Left cardiac atrium (tissue), 4 donors: ENCODE measurements around the gene PNPLA2. TPM values are rescaled to one million over a fixed set of nuclear protein-coding genes. Genes with fewer than 3 reads are reported as not detected.
A peak's percentile ranks its signal among the peaks of the same experiment; 100 is the strongest.

ENCODE experiments used
- ATAC-seq, 2 donors: fragments of 200-7000 bp; cut with Tn5 transposase; one replicate each; pipeline ENCODE4 v1.9.1; 2020; ENCODE audit warnings: mild to moderate bottlenecking in 2 of 2, moderate library complexity in 2 of 2
- DNase-seq: peaks from one replicate; pipeline ENCODE4 v3.0.0-alpha.2; 2020
- intact Hi-C, 2 donors: fragments of 100-400 bp; cut with DNase I; formaldehyde crosslinking; loops; one replicate each; pipeline versions ENCODE4 v1.14.1 to v1.15.1; 2022 to 2023
- total RNA-seq, 2 donors: library from RNA; stranded (reverse); fragmentation: NEBNext Ultra II Directional; extraction: Animal tissue kit (Norgen Biotek cat#: 25700); gene quantifications; one replicate each; pipeline ENCODE4 v1.2.1, GENCODE V29; 2021
- donor health status: DM: no; HTN: yes; CAD: no.
- donor health status: DM: no; HTN: yes; CAD: no; lungs with severe emphysema.
- donor health status: DM: yes; HTN: yes; CAD: no.
- donor health status: Dilated cardiomyopathy.

The PNPLA2 gene
- total RNA-seq, 2 donors from 2014 or later: 316 to 372 TPM

GRCh38 chr11:849104-849824 lies 30.6 kb downstream of the PNPLA2 start:
- intact Hi-C loops: loop anchor here in 1 of 2 donors (5.0 kb wide), 1 partner anchor 203 kb away; no protein-coding TSS in a partner anchor
- peak in 1 of 2 donors; percentile 2 for ATAC-seq

DNA sequence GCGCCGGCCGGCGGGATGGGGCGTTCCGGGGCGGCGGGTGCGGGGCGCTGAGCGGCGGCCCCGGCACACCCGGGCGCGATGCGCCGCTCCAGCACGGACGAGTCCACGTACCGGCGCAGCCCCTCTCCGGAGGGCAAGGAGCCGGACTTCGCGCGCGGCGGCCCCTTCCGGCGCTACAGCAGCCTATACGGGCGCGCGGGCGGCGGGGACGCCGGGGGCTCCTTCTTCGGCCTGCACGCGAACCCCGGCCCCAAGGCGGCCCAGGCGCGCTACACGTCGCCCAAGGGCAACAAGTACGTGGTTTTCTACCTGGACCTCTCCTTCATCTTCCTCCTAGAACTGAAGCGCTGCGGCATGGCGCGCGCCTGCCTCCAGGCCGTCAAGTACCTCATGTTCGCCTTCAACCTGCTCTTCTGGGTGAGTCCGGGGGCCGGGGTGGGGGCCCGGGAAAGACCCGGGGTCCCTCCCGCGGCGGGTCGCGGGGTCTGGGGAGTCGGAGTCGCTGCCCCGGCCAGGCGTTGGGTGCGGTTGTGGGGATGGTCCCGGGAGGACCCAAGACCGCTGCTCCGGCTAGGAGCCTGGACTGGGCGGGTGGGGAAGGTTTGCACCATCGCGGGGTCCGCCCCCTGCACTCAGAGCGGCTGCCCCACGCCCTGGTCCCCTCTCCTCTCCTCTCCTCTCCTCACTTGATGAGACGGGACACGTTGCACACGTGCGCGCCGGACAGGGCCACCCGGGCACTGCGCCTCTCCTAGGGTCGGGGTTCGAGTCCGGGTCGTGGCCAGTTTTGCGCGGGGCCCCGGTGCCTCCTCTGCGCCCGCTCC lies 31.4 kb downstream of the PNPLA2 start:
- intact Hi-C loops: loop anchor here (5.0 to 10.0 kb wide), 2 partner anchors 195 to 202 kb away; no protein-coding TSS in a partner anchor
- ATAC-seq (no peak), DNase-seq (no peak)

More at GRCh38 chr11:849104-849824, 30.6 kb downstream of the PNPLA2 start:
- no peak for DNase-seq

- intact Hi-C loops: loop anchor here in 1 of 2 donors (10.0 kb wide), 1 partner anchor 194 kb away; no protein-coding TSS in a partner anchor
- no peak for ATAC-seq
- DNase-seq: no peak
These were observed 32.4 kb downstream of the PNPLA2 start for GRCh38 chr11:850775-851763.

DNA sequence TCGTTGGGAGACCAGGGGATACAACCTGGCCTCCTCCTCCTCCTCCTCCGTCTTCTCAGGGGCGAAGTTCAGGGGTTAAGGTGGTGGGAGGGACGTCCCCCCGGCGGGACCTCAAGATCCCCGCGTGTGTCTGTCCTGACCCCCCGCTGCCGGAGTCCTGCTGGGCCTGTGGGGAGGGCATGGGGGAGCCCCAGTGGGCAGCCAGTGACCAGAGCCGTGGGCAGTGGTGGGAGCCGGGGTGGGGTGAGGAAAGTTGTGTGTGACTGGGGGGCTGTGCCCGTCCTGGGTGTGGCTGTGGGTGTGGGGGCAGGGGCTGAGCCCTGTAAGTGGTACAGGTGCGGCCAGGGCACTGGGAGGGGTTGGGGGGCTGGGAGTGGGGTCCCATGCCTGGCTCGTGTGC lies 34.0 kb downstream of the PNPLA2 start:
- DNase-seq (no peak), ATAC-seq (no peak)
- intact Hi-C loops: loop anchor here in 1 of 2 donors (10.0 kb wide), 1 partner anchor 192 kb away; no protein-coding TSS in a partner anchor

DNA sequence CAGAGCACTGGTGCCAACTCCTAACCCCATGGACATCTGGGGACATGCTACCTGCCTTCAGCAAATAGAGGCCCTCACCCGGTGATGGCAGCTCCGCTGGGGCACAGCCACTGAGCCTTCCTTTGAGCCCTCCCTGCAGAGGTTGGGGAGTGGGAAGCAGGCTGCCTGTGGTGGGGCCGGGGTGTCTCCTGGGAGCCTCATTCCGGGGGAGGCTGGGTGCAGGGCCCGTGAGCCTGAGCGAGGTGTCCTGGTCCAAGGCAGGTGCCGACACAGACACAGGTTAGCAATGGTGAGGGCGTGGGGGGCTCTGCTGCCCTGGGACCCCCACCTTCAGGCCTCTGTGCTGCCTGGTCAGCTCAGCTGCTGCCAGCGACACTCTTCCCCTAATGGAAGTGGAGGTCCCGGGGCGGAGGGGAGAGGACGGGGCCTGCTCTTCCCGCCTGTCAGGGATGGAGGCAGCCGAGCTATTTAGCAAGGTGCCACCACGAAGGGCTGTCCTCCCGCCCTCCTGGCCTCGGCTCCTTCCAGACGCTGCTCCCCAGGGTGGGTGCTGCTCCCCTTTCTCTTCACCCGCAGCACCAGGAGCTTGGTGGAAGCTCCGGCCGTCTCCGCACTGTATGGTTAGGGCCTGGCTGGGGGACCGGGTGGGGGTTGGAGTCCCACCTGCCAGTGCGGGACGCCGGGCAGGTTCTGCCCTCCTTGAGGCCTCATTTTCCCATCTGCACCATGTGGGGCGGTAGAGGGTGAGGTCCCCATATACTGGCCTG lies 35.2 kb downstream of the PNPLA2 start:
- no peak for DNase-seq
- intact Hi-C loops: loop anchor here in 1 of 2 donors (10.0 kb wide), 1 partner anchor 191 kb away; no protein-coding TSS in a partner anchor

GRCh38 chr11:854601-855329 lies 36.1 kb downstream of the PNPLA2 start:
- no peak for DNase-seq
- no peak for ATAC-seq
- intact Hi-C loops: loop anchor here in 1 of 2 donors (10.0 kb wide), 1 partner anchor 190 kb away; no protein-coding TSS in a partner anchor

More for the DNA sequence above, 35.2 kb downstream of the PNPLA2 start:
- no peak for ATAC-seq

- intact Hi-C loops: loop anchor here in 1 of 2 donors (10.0 kb wide), 1 partner anchor 189 kb away; no protein-coding TSS in a partner anchor
- DNase-seq (no peak), ATAC-seq (no peak)
These were observed 36.6 kb downstream of the PNPLA2 start for GRCh38 chr11:855330-855674.

GRCh38 chr11:855796-856195 lies 37.1 kb downstream of the PNPLA2 start:
- DNase-seq: no peak
- no peak for ATAC-seq
- intact Hi-C loops: loop anchor here in 1 of 2 donors (10.0 kb wide), 1 partner anchor 189 kb away; no protein-coding TSS in a partner anchor

- ATAC-seq (no peak), DNase-seq (no peak)
- intact Hi-C loops: loop anchor here in 1 of 2 donors (10.0 kb wide), 1 partner anchor 188 kb away; no protein-coding TSS in a partner anchor
These were observed 37.7 kb downstream of the PNPLA2 start for GRCh38 chr11:856397-856796.

DNA sequence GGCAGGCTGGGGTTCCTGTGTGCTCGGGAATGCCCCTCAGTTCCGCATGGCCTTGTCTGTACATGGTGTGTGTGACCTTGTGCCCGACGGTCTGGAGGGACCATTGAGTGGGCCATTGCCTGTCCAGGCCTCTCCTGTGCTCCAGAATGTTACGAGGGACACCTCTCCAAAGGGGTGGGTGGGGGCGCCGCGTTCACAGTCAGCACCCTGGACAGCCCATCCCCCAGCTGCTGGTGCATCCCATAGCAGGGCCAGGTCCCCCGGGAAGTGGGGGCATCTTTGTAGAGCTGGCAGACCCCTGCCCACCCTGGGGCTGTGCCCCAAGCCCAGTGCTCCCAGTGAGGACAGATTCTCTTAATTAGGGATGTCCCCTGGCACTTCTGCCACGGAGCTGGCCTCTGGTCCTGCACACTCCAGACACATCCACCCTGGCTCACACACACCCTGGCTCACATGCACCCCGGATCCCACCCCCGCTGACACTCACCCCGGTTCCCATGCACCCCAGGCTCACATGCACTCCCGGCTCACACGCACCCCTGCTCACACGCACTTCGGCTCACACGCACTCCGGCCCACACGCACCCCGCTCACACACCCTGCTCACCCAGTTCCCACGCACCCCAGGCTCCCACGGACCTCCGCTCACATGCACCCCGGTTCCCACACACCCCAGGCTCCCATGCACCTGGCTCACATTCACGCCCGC lies 39.5 kb downstream of the PNPLA2 start:
- ATAC-seq (no peak), DNase-seq (no peak)
- intact Hi-C loops: loop anchor here in 1 of 2 donors (10.0 kb wide), 1 partner anchor 187 kb away; no protein-coding TSS in a partner anchor

DNA sequence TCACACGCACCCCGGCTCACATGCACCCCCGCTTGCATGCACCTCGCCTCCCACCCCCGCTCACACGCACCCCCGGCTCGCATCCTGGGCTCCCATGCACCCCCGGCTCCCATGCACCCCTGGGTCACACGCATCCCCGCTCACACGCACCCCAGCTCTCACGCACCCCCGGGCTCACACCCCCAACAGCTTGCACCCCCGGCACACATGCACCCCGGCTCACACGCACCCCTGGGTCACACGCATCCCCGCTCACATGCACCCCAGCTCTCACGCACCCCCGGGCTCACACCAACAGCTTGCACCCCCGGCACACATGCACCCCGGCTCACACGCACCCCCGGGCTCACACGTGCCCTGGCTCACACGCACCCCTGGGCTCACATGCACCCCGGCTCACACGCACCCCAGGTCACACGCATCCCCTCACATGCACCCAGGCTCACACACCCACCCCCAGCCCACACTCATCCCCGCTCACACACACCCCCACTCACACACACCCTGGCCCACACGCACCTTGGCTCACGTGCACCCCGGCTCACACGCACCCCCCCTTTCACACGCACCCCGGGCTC lies 40.1 kb downstream of the PNPLA2 start:
- intact Hi-C loops: loop anchor here in 1 of 2 donors (10.0 kb wide), 1 partner anchor 186 kb away; no protein-coding TSS in a partner anchor
- ATAC-seq (no peak), DNase-seq (no peak)

DNA sequence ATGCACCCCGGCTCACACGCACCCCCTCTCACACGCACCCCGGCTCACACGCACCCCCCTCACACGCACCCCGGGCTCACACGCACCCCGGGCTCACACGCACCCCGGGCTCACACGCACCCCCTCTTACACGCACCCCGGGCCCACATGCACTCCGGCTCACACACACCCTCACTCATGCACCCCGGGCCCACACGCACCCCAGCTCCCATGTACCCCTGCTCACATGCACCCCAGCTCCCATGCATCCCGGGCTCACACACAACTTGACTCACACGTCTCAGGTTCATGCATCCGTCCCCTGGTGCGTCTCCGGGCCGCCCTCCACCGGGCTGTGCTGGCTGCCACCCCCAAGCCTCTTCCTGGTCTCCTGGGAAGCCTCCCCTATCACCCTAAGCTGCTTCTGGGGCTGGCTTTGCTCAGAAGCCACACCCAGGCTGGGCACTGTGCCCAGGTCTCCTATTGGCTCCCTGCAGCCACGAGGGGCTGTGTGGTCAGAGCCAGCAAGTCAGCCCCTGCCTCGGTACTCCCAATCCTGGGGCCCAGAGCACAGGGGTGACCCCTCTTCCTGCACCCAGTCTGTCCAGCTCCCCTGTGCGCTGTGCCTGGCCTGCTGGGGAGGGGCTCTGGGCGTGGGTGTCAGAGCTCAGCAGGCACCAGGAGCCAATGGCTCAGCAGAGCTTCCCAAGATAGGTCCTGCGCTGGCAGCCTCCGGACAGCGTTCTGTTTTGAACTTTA lies 40.8 kb downstream of the PNPLA2 start:
- peak; percentile 88 for DNase-seq
- intact Hi-C loops: loop anchor here in 1 of 2 donors (10.0 kb wide), 1 partner anchor 185 kb away; no protein-coding TSS in a partner anchor
- ATAC-seq: peak; percentile 73 to 80

DNA sequence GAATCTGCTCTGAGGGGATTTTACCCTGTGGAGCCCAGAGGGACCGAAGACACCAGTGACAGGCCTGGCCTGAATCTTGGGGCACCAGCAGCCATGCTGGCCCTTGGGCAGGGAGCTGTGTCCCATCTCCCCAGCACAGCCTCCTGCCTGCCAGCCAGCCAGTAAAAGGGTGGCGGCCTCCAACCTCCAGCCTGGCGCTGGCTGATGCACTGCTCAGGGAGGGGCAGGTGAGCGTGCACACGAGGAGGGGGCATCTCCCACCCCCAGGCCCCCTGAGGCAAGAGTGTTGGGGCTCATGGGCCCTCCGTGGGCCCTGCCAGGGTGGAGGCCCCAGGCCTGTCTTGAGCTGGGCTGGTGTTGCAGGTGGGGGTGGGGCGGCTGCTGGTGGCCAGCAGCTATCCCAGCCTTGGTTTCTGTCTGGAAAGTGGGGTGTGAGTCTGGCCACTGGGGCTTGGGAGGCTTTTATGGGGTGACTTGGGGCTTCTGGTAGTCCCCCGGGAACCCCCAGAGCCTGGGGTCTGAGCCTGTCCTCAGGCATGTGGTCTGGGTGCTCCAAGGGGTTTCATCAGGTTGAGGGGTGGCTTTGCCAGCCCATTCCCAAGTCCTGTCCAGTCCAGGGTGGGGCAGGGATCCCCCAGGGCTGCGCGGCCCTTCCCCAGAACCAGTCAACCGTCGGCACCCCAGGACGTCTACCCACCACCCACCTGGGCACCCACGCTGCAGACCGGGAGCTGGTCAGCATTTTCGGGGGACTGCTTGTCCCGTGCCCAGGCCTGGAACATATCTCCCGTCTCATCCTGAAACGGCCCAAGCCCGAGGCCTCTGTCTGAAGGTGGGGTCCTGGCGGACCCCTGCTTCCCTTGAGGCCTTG lies 41.8 kb downstream of the PNPLA2 start:
- intact Hi-C loops: no loop called here
- ATAC-seq: no peak
- DNase-seq: no peak

GRCh38 chr11:861105-861479 lies 42.4 kb downstream of the PNPLA2 start:
- DNase-seq (no peak), ATAC-seq (no peak)
- intact Hi-C loops: no loop called here
